ENCODE data around the gene TBC1D7. TPM values are rescaled to one million over a fixed set of nuclear protein-coding genes. Genes with fewer than 3 reads are reported as not detected.

The TBC1D7 gene
- total RNA-seq, 1 experiment from 2014 or later = 32.1 TPM

DNA sequence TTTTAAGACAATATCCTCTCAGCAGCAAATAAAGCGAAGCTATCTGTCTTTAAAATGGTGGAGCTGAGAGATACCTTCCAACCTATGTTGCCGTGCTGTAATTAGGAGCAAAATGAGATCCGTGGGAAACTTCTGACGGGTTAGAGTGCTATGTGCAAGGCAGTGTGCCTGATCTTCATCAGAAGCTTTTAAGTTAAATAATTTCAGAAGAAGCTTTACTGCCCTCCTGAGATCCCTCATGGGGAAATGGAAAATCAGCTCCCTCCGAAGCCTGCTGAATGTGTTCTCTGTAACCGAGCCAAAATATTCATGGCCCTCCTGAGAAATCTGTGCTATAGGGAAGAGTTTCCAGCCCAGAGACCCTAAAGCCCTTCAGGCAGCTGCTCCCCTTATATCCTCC is 43.7 kb upstream of the TBC1D7 start:
- ChIA-PET CTCF (no interaction called here), POLR2A (ENCODE audit: low non-redundant PET) (no interaction called here)
- no peaks in the 10 kb centered on the region for H3K27me3 ChIP-seq (replicated peaks; ENCODE audit: insufficient read depth, low read depth, low read length, poor library complexity)
- H3K27ac ChIP-seq (ENCODE audit: low read depth, low read length, poor library complexity, severe bottlenecking) = peak overlapping the region; percentile 4
- peaks cover 19% of the 10 kb centered on the region for H3K4me1 ChIP-seq (ENCODE audit: insufficient read depth, low read length, poor library complexity, severe bottlenecking)
- no peak overlapping the region for H3K4me3 ChIP-seq (ENCODE audit: low read depth, low read length, poor library complexity, severe bottlenecking)
- no peak for TF ChIP-seq EZH2 (IDR thresholded peaks at IDR 0.05; ENCODE audit: borderline replicate concordance, low read depth, low read length, poor library complexity, severe bottlenecking)
- TF ChIP-seq, protein P1, sequence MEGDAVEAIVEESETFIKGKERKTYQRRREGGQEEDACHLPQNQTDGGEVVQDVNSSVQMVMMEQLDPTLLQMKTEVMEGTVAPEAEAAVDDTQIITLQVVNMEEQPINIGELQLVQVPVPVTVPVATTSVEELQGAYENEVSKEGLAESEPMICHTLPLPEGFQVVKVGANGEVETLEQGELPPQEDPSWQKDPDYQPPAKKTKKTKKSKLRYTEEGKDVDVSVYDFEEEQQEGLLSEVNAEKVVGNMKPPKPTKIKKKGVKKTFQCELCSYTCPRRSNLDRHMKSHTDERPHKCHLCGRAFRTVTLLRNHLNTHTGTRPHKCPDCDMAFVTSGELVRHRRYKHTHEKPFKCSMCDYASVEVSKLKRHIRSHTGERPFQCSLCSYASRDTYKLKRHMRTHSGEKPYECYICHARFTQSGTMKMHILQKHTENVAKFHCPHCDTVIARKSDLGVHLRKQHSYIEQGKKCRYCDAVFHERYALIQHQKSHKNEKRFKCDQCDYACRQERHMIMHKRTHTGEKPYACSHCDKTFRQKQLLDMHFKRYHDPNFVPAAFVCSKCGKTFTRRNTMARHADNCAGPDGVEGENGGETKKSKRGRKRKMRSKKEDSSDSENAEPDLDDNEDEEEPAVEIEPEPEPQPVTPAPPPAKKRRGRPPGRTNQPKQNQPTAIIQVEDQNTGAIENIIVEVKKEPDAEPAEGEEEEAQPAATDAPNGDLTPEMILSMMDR (conservative IDR thresholded peaks at IDR 0.05; ENCODE audit: low read depth, low read length) = no peak
- BruUV-seq (replicated peaks) = no TSS peak
- intact Hi-C loops (cut with micrococcal nuclease; ENCODE audit: unreplicated experiment) = no loop called here
- DNase-seq (ENCODE audit: low spot score) = peak; percentile 51
- H3K9me3 ChIP-seq (ENCODE audit: low read depth, low read length, poor library complexity, severe bottlenecking) = no peaks in the 10 kb centered on the region
- H3K36me3 ChIP-seq (ENCODE audit: insufficient read depth, low read length, poor library complexity, severe bottlenecking) = no peaks in the 10 kb centered on the region

DNA sequence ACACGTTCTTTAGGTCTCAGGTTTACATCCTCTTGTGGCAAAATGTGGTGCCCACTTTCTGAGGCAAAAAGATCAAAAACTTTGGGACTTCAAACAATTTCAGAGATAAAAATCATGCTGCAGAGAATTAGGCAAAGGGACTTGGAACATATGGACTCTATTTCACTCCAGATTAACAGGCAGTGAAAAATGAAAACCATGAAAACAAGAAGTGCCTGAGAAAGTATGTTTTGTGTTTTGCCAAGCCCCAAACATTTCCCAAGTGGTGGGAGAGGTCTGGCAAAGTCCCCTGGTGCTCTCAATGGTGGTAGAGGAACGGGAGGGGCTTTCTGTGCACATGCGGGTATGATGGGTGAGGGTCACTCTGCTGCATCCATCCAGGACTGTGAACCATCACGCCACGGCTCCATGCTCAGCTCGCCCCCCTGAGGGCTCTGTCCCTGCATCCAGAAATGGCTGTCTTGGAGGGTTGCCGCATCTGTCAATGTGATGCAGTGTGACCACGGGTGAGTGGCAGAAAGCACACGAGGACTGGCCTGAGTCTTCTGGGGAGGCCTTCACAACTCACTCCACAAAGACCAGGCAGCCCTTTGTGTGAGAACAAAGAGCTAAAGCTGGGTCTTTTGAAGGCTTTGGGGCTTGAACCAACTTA is 43.2 kb upstream of the TBC1D7 start:
- ChIA-PET POLR2A (ENCODE audit: low non-redundant PET) (no interaction called here), CTCF (interaction anchor here (0.6 kb wide), 1 partner anchor 399 kb away, joined by 9 read pairs; no protein-coding TSS in a partner anchor)
- no peak for DNase-seq (ENCODE audit: low spot score)
- intact Hi-C loops (cut with micrococcal nuclease; ENCODE audit: unreplicated experiment) = no loop called here
- Histone ChIP-seq H3K36me3 (ENCODE audit: insufficient read depth, low read length, poor library complexity, severe bottlenecking) (no peaks in the 10 kb centered on the region), H3K9me3 (ENCODE audit: low read depth, low read length, poor library complexity, severe bottlenecking) (no peaks in the 10 kb centered on the region), H3K4me3 (ENCODE audit: low read depth, low read length, poor library complexity, severe bottlenecking) (no peak overlapping the region), H3K27me3 (replicated peaks; ENCODE audit: insufficient read depth, low read depth, low read length, poor library complexity) (no peaks in the 10 kb centered on the region), H3K27ac (ENCODE audit: low read depth, low read length, poor library complexity, severe bottlenecking) (peak overlapping the region; percentile 4), H3K4me1 (ENCODE audit: insufficient read depth, low read length, poor library complexity, severe bottlenecking) (peaks cover 19% of the 10 kb centered on the region)
- no peak for TF ChIP-seq EZH2 (IDR thresholded peaks at IDR 0.05; ENCODE audit: borderline replicate concordance, low read depth, low read length, poor library complexity, severe bottlenecking)
- TF ChIP-seq, protein P1 (conservative IDR thresholded peaks at IDR 0.05; ENCODE audit: low read depth, low read length) = no peak
- no TSS peak for BruUV-seq (replicated peaks)

DNA sequence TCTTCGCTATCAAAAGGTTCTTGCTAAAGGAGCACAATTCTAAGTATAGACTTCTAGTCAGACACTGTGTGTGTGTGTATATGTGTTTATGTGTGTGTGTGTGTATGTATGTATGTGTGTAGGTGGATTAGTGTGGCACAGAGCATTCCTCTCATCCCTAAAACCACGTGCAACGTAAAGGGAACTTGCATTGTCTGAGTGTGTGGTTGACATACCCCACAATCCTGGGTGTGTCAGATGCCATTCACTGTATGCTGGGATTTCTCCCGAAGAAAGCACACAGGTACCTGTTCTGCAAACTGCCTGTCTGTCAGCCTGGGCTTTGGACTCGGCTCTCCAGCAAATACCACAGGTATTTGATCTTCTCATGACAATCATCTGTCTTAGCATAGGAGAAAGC is 42.3 kb upstream of the TBC1D7 start:
- Histone ChIP-seq H3K4me3 (ENCODE audit: low read depth, low read length, poor library complexity, severe bottlenecking) (no peak overlapping the region), H3K27me3 (replicated peaks; ENCODE audit: insufficient read depth, low read depth, low read length, poor library complexity) (no peaks in the 10 kb centered on the region), H3K9me3 (ENCODE audit: low read depth, low read length, poor library complexity, severe bottlenecking) (no peaks in the 10 kb centered on the region), H3K4me1 (ENCODE audit: insufficient read depth, low read length, poor library complexity, severe bottlenecking) (peaks cover 19% of the 10 kb centered on the region), H3K27ac (ENCODE audit: low read depth, low read length, poor library complexity, severe bottlenecking) (no peak overlapping the region), H3K36me3 (ENCODE audit: insufficient read depth, low read length, poor library complexity, severe bottlenecking) (no peaks in the 10 kb centered on the region)
- TF ChIP-seq, protein P1 (conservative IDR thresholded peaks at IDR 0.05; ENCODE audit: low read depth, low read length) = no peak
- no peak for TF ChIP-seq EZH2 (IDR thresholded peaks at IDR 0.05; ENCODE audit: borderline replicate concordance, low read depth, low read length, poor library complexity, severe bottlenecking)
- intact Hi-C loops (cut with micrococcal nuclease; ENCODE audit: unreplicated experiment) = no loop called here
- ChIA-PET POLR2A (ENCODE audit: low non-redundant PET) (no interaction called here), CTCF (no interaction called here)
- DNase-seq (ENCODE audit: low spot score) = no peak
- BruUV-seq (replicated peaks) = no TSS peak

Data from A673 (cell line).